HEK293 (cell line): ENCODE measurements around the gene FAM171A2.

Experiments
- CTCF ChIA-PET: fragments of 350-600 bp; formaldehyde crosslinking; extraction: SDS; loops from one replicate; lab custom pipeline; 2021; ENCODE audit warnings: antibody characterized with exemption; lab: Yijun Ruan, JAX
- POLR2A ChIA-PET: fragments of 300-600 bp; formaldehyde crosslinking; extraction: SDS; loops from one replicate; lab custom pipeline; 2020; ENCODE audit warnings: antibody characterized with exemption, inconsistent platforms; lab: Yijun Ruan, JAX
- H3K27ac ChIP-seq: fragments of 200-500 bp; sonication (Bioruptor generic); 2 replicates; pipeline ENCODE4 v1.5.1; 2014; ENCODE audit warnings: low read depth, low read length, control low read depth, inconsistent platforms; ENCODE audit errors: extremely low read depth
- H3K36me3 ChIP-seq, 2 experiments: fragments of 200-500 bp in 1 of 2; sonication (Bioruptor generic) in 1 of 2; 1 replicate in 1 of 2; 2 replicates in 1 of 2; pipeline ENCODE4 v1.5.1; 2014 to 2017; ENCODE audit warnings: inconsistent platforms in 2 of 2, low read length in 2 of 2; ENCODE audit not compliant: control insufficient read depth in 2 of 2, insufficient read depth in 1 of 2
- H3K4me1 ChIP-seq: fragments of 200-500 bp; sonication (Bioruptor generic); 2 replicates; pipeline ENCODE4 v1.5.1; 2014; ENCODE audit warnings: mild to moderate bottlenecking, low read length, inconsistent platforms; ENCODE audit not compliant: control insufficient read depth, insufficient read depth
- H3K4me3 ChIP-seq: 2 replicates; pipeline ENCODE4 v1.5.1; 2011; ENCODE audit warnings: low read depth, mild to moderate bottlenecking, control low read depth, low read length, moderate library complexity
- H3K9me3 ChIP-seq: fragments of 200-500 bp; sonication (Bioruptor generic); 2 replicates; pipeline ENCODE4 v1.5.1; 2014; ENCODE audit warnings: low read depth, low read length, inconsistent platforms; ENCODE audit not compliant: control insufficient read depth, insufficient read depth
- ATF2 ChIP-seq: fragments of 450-650 bp; formaldehyde crosslinking; IDR thresholded peaks from 2 replicates; pipeline ENCODE4 v1.5.1; 2016; ENCODE audit warnings: missing biosample characterization, missing genetic modification characterization, low read depth
- EGR2 ChIP-seq: fragments of 450-650 bp; formaldehyde crosslinking; IDR thresholded peaks from 2 replicates; pipeline ENCODE4 v1.5.1; 2016; ENCODE audit warnings: low read depth, missing biosample characterization, missing genetic modification characterization
- OVOL3 ChIP-seq: fragments of 450-650 bp; formaldehyde crosslinking; IDR thresholded peaks from 2 replicates; pipeline ENCODE4 v1.5.1; 2016; ENCODE audit warnings: missing biosample characterization, missing genetic modification characterization
- PRDM4 ChIP-seq: fragments of 450-650 bp; formaldehyde crosslinking; IDR thresholded peaks from 2 replicates; pipeline ENCODE4 v1.5.1; 2017; ENCODE audit warnings: missing biosample characterization, missing genetic modification characterization
- RBAK ChIP-seq: fragments of 450-650 bp; formaldehyde crosslinking; IDR thresholded peaks from 2 replicates; pipeline ENCODE4 v1.5.1; 2016; ENCODE audit warnings: missing biosample characterization, missing genetic modification characterization
- ZBTB7A ChIP-seq: fragments of 450-650 bp; formaldehyde crosslinking; IDR thresholded peaks from 2 replicates; pipeline ENCODE4 v1.5.1; 2016; ENCODE audit warnings: low read depth, missing biosample characterization, missing genetic modification characterization
- ZFHX2 ChIP-seq: fragments of 450-650 bp; formaldehyde crosslinking; conservative IDR thresholded peaks from 2 replicates; pipeline ENCODE4 v1.5.1; 2016; ENCODE audit warnings: missing biosample characterization, missing genetic modification characterization
- ZNF10 ChIP-seq: fragments of 450-650 bp; formaldehyde crosslinking; IDR thresholded peaks from 2 replicates; pipeline ENCODE4 v1.5.1; 2017; ENCODE audit warnings: missing biosample characterization, missing genetic modification characterization
- ZNF148 ChIP-seq: fragments of 450-650 bp; formaldehyde crosslinking; IDR thresholded peaks from 2 replicates; pipeline ENCODE4 v1.5.0; 2017; ENCODE audit warnings: missing biosample characterization, missing genetic modification characterization, borderline replicate concordance
- ZNF174 ChIP-seq: fragments of 450-650 bp; formaldehyde crosslinking; IDR thresholded peaks from 2 replicates; pipeline ENCODE4 v1.5.0; 2017; ENCODE audit warnings: missing biosample characterization, mild to moderate bottlenecking, missing genetic modification characterization
- ZNF366 ChIP-seq: fragments of 450-650 bp; formaldehyde crosslinking; conservative IDR thresholded peaks from 2 replicates; pipeline ENCODE4 v1.5.1; 2016; ENCODE audit warnings: missing biosample characterization, missing genetic modification characterization
- ZNF426 ChIP-seq: fragments of 450-650 bp; formaldehyde crosslinking; IDR thresholded peaks from 2 replicates; pipeline ENCODE4 v1.5.1; 2017; ENCODE audit warnings: missing biosample characterization, missing genetic modification characterization, mild to moderate bottlenecking, inconsistent platforms, moderate library complexity
- ZNF544 ChIP-seq: fragments of 450-650 bp; formaldehyde crosslinking; IDR thresholded peaks from 2 replicates; pipeline ENCODE4 v1.5.0; 2017; ENCODE audit warnings: missing biosample characterization, missing genetic modification characterization
- ZNF585B ChIP-seq: fragments of 450-650 bp; formaldehyde crosslinking; IDR thresholded peaks from 2 replicates; pipeline ENCODE4 v1.5.1; 2016; ENCODE audit warnings: missing biosample characterization, missing genetic modification characterization
- ZNF76 ChIP-seq: fragments of 450-650 bp; formaldehyde crosslinking; IDR thresholded peaks from 2 replicates; pipeline ENCODE4; 2016; ENCODE audit warnings: low read depth, missing biosample characterization, missing genetic modification characterization, borderline replicate concordance
- ZSCAN16 ChIP-seq: fragments of 450-650 bp; formaldehyde crosslinking; IDR thresholded peaks from 2 replicates; pipeline ENCODE4 v1.5.1; 2016; ENCODE audit warnings: missing biosample characterization, missing genetic modification characterization
- TF ChIP-seq, protein P1 (sequence below): fragments of 450-650 bp; formaldehyde crosslinking; IDR thresholded peaks from 2 replicates; pipeline ENCODE4 v1.5.1; 2016; ENCODE audit warnings: missing biosample characterization, missing genetic modification characterization
- TF ChIP-seq, protein P2 (sequence below): fragments of 450-650 bp; formaldehyde crosslinking; IDR thresholded peaks from 2 replicates; pipeline ENCODE4 v1.5.1; 2016; ENCODE audit warnings: missing biosample characterization, missing genetic modification characterization, borderline replicate concordance

FAM171A2 gene

DNA sequence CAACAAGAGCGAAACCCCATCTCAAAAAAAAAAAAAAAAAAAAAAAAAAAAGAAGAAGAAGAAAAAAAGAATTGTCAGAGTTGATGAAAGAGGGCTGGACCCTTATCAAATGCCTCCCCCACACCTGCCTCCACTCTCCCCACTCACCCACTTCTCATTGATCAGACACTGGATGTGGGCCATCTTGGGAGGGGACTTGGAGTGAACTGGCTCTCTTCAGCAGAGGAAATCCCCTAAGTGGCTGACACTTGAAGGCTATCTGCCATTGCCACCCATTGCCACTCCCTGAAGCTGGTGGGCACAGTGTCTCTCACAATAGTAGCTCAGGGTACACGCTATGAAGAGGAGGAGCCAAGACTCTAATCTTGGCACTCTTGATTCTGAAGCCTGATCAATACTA, 24.2 kb upstream of the FAM171A2 start:
- H3K27ac ChIP-seq: no peak overlapping the region
- CTCF ChIA-PET: interaction anchor here (0.6 kb wide), 1 partner anchor 175 kb away, joined by 4 read pairs; no protein-coding TSS in a partner anchor
- H3K4me3 ChIP-seq: no peak overlapping the region
- no peaks in the 10 kb centered on the region for H3K9me3 ChIP-seq
- POLR2A ChIA-PET: no interaction called here
- H3K4me1 ChIP-seq: peaks cover 2% of the 10 kb centered on the region; the same call in 1 of the 2 replicates
- peak; percentile 69; the same call in 1 of the 2 replicates for TF ChIP-seq EGR2 (tag by site-specific recombination)
- TF ChIP-seq ZFHX2 (tag by site-specific recombination): peak; percentile 57
- no peak for TF ChIP-seq PRDM4
- no peaks in the 10 kb centered on the region for H3K36me3 ChIP-seq

GRCh38 chr17:44386182-44386525, 22.5 kb upstream of the FAM171A2 start:
- Histone ChIP-seq H3K4me3 (no peak overlapping the region), H3K36me3 (no peaks in the 10 kb centered on the region), H3K27ac (no peak overlapping the region), H3K9me3 (no peaks in the 10 kb centered on the region), H3K4me1 (peaks cover 2% of the 10 kb centered on the region; the same call in 1 of the 2 replicates)
- TF ChIP-seq, protein P1, sequence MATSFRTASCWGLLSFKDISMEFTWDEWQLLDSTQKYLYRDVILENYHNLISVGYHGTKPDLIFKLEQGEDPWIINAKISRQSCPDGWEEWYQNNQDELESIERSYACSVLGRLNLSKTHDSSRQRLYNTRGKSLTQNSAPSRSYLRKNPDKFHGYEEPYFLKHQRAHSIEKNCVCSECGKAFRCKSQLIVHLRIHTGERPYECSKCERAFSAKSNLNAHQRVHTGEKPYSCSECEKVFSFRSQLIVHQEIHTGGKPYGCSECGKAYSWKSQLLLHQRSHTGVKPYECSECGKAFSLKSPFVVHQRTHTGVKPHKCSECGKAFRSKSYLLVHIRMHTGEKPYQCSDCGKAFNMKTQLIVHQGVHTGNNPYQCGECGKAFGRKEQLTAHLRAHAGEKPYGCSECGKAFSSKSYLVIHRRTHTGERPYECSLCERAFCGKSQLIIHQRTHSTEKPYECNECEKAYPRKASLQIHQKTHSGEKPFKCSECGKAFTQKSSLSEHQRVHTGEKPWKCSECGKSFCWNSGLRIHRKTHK (tag by site-specific recombination): no peak
- TF ChIP-seq ZNF174 (tag by site-specific recombination): no peak
- TF ChIP-seq ZBTB7A (tag by site-specific recombination): no peak
- no peak for TF ChIP-seq ZSCAN16 (tag by site-specific recombination)
- TF ChIP-seq RBAK (tag by site-specific recombination): no peak
- TF ChIP-seq, protein P2, sequence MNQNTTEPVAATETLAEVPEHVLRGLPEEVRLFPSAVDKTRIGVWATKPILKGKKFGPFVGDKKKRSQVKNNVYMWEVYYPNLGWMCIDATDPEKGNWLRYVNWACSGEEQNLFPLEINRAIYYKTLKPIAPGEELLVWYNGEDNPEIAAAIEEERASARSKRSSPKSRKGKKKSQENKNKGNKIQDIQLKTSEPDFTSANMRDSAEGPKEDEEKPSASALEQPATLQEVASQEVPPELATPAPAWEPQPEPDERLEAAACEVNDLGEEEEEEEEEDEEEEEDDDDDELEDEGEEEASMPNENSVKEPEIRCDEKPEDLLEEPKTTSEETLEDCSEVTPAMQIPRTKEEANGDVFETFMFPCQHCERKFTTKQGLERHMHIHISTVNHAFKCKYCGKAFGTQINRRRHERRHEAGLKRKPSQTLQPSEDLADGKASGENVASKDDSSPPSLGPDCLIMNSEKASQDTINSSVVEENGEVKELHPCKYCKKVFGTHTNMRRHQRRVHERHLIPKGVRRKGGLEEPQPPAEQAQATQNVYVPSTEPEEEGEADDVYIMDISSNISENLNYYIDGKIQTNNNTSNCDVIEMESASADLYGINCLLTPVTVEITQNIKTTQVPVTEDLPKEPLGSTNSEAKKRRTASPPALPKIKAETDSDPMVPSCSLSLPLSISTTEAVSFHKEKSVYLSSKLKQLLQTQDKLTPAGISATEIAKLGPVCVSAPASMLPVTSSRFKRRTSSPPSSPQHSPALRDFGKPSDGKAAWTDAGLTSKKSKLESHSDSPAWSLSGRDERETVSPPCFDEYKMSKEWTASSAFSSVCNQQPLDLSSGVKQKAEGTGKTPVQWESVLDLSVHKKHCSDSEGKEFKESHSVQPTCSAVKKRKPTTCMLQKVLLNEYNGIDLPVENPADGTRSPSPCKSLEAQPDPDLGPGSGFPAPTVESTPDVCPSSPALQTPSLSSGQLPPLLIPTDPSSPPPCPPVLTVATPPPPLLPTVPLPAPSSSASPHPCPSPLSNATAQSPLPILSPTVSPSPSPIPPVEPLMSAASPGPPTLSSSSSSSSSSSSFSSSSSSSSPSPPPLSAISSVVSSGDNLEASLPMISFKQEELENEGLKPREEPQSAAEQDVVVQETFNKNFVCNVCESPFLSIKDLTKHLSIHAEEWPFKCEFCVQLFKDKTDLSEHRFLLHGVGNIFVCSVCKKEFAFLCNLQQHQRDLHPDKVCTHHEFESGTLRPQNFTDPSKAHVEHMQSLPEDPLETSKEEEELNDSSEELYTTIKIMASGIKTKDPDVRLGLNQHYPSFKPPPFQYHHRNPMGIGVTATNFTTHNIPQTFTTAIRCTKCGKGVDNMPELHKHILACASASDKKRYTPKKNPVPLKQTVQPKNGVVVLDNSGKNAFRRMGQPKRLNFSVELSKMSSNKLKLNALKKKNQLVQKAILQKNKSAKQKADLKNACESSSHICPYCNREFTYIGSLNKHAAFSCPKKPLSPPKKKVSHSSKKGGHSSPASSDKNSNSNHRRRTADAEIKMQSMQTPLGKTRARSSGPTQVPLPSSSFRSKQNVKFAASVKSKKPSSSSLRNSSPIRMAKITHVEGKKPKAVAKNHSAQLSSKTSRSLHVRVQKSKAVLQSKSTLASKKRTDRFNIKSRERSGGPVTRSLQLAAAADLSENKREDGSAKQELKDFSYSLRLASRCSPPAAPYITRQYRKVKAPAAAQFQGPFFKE (tag by site-specific recombination): no peak
- no peak for TF ChIP-seq ZNF426 (tag by site-specific recombination)
- TF ChIP-seq OVOL3 (tag by site-specific recombination): no peak
- TF ChIP-seq ZNF585B: no peak
- no peak for TF ChIP-seq ZNF10 (tag by site-specific recombination)
- no peak for TF ChIP-seq ZNF544 (tag by site-specific recombination)
- TF ChIP-seq ZNF366: no peak
- TF ChIP-seq ATF2 (tag by site-specific recombination): no peak
- TF ChIP-seq ZNF76 (tag by site-specific recombination): no peak
- no peak for TF ChIP-seq ZNF148
- ChIA-PET CTCF (interaction anchor here (1.0 to 1.5 kb wide), 2 partner anchors 10 to 14 kb away, joined by 3 to 6 read pairs; no protein-coding TSS in a partner anchor), POLR2A (interaction anchor here (1.1 kb wide), 1 partner anchor 117 kb away, joined by 6 read pairs; the partner anchor contains the start of gene GPATCH8)
